Hematopoietic multipotent progenitor cell treated with erythropoietin and hydrocortisone succinate and interleukin-3 and kit ligand, for 6 days (in vitro differentiated cells): Measurements from ENCODE around the gene DPY19L1.
"Not testable (repeated sequence)": the region's sequence is repeated elsewhere in the genome, so short reads cannot be mapped to it uniquely, and the experiment has no call there.

Experiments
- DNase-seq: peaks from one replicate; pipeline ENCODE4 v3.0.0-alpha.2; 2015

The DPY19L1 gene

GRCh38 chr7:35037211-35037525, at the start of gene DPY19L1:
TSS of gene DPY19L1 (minus strand) at chr7:35037485. CDS start at chr7:35037394, 91 bp downstream.
- DNase-seq, result no peak

- DNase-seq, result not testable (repeated sequence)
These were observed 42.2 kb upstream of the DPY19L1 start for GRCh38 chr7:35079517-35079916.

GRCh38 chr7:35074008-35074407, 36.7 kb upstream of the DPY19L1 start:
- not testable (repeated sequence) for DNase-seq

GRCh38 chr7:35072950-35073827, 35.9 kb upstream of the DPY19L1 start:
- DNase-seq, result peak; percentile 54

GRCh38 chr7:35069084-35069483, 31.8 kb upstream of the DPY19L1 start:
- not testable (repeated sequence) for DNase-seq

- DNase-seq, result not testable (repeated sequence)
These were observed 28.1 kb upstream of the DPY19L1 start for GRCh38 chr7:35065382-35065781.

- DNase-seq, result not testable (repeated sequence)
These were observed 21.3 kb upstream of the DPY19L1 start for GRCh38 chr7:35058571-35058970.

- not testable (repeated sequence) for DNase-seq
These were observed 20.5 kb upstream of the DPY19L1 start for GRCh38 chr7:35057505-35058451.

GRCh38 chr7:35055733-35056132, 18.4 kb upstream of the DPY19L1 start:
- peak; percentile 11 for DNase-seq

- DNase-seq, result not testable (repeated sequence)
These were observed 16.3 kb upstream of the DPY19L1 start for GRCh38 chr7:35053488-35054175.

- DNase-seq, result not testable (repeated sequence)
These were observed 11.1 kb upstream of the DPY19L1 start for GRCh38 chr7:35048390-35048789.

- DNase-seq, result not testable (repeated sequence)
These were observed 10.6 kb upstream of the DPY19L1 start for GRCh38 chr7:35047912-35048305.

GRCh38 chr7:35047263-35047911, 10.1 kb upstream of the DPY19L1 start:
- DNase-seq, result not testable (repeated sequence)

- DNase-seq, result not testable (repeated sequence)
These were observed 6.0 kb upstream of the DPY19L1 start for GRCh38 chr7:35043301-35043700.

GRCh38 chr7:35040906-35041305, 3.6 kb upstream of the DPY19L1 start:
- no peak for DNase-seq

GRCh38 chr7:35039343-35039742, 2.1 kb upstream of the DPY19L1 start:
- no peak for DNase-seq

GRCh38 chr7:35038354-35038753, 1.1 kb upstream of the DPY19L1 start:
- no peak for DNase-seq

GRCh38 chr7:35037526-35038341, 449 bp upstream of the DPY19L1 start:
- DNase-seq, result peak; percentile 95

GRCh38 chr7:35036361-35037171, 719 bp downstream of the DPY19L1 start:
- peak; percentile 74 for DNase-seq

- peak; percentile 39 for DNase-seq
These were observed 1.7 kb downstream of the DPY19L1 start for GRCh38 chr7:35035511-35035961.
